ENCODE results near the gene PNKD. TPM values are rescaled to one million over a fixed set of nuclear protein-coding genes. Genes with fewer than 3 reads are reported as not detected.
"Not testable (repeated sequence)": the region's sequence is repeated elsewhere in the genome, so short reads cannot be mapped to it uniquely, and the experiment has no call there.

Gene PNKD
- total RNA-seq, 4 donors from 2014 or later, result 63.9 to 690 (median 70.4) TPM

- no peaks in the 10 kb centered on the region for H3K27me3 ChIP-seq
- no peak for DNase-seq
- H3K9me3 ChIP-seq, result no peaks in the 10 kb centered on the region
- H3K4me3 ChIP-seq, result peak overlapping the region in 2 of 4 donors; percentile 59 to 96
- H3K36me3 ChIP-seq, result peaks cover 0 to 46% (median 3%) of the 10 kb centered on the region in 3 donors
- H3K27ac ChIP-seq, result peak overlapping the region; percentile 47 to 84 (median 76)
- H3K4me1 ChIP-seq, result peaks cover 0 to 55% (median 24%) of the 10 kb centered on the region in 4 donors
- no peak for TF ChIP-seq POLR2A (IDR thresholded peaks at IDR 0.05)
- TF ChIP-seq, protein P1, sequence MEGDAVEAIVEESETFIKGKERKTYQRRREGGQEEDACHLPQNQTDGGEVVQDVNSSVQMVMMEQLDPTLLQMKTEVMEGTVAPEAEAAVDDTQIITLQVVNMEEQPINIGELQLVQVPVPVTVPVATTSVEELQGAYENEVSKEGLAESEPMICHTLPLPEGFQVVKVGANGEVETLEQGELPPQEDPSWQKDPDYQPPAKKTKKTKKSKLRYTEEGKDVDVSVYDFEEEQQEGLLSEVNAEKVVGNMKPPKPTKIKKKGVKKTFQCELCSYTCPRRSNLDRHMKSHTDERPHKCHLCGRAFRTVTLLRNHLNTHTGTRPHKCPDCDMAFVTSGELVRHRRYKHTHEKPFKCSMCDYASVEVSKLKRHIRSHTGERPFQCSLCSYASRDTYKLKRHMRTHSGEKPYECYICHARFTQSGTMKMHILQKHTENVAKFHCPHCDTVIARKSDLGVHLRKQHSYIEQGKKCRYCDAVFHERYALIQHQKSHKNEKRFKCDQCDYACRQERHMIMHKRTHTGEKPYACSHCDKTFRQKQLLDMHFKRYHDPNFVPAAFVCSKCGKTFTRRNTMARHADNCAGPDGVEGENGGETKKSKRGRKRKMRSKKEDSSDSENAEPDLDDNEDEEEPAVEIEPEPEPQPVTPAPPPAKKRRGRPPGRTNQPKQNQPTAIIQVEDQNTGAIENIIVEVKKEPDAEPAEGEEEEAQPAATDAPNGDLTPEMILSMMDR (IDR thresholded peaks at IDR 0.05), result no peak
Observed at GRCh38 chr2:218271487-218271797, 1.1 kb downstream of the PNKD start.

DNA sequence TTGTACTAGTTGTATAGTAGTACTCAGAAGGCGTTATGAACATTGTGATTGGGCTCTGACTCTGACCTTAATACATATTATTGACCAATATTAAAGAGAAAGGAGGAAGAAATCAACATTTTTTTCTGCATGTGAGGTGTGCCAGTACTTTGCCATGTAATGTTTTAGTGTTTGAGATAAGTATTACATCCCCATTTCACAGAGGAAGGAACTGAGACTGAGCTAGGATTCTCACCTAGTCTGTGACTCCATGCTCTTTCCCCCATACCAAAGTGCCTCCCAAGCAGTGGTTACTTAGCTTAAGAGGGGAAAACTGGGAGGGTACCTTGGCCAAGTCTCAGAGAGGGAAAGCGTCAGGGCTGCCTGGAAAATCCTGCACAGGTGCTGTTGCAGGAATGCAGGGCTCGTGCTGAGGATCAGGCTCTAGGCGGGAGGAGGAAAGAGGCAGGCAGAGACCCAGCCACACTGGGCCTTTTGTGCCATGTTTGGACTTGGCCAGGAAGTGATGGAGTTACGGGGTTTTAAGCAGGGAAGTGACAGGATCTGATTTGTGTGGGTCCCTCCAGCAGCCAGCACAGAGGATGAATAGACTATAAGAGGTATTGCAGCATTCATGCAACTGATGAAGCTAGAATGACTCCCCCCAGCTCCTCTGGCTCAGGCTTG is 1.7 kb downstream of the PNKD start:
- peaks cover 0 to 46% (median 3%) of the 10 kb centered on the region in 3 donors for H3K36me3 ChIP-seq
- H3K27me3 ChIP-seq, result no peaks in the 10 kb centered on the region
- TF ChIP-seq POLR2A (IDR thresholded peaks at IDR 0.05), result no peak
- TF ChIP-seq, protein P1 (IDR thresholded peaks at IDR 0.05), result peak in 1 of 6 experiments; percentile 16
- H3K9me3 ChIP-seq, result no peaks in the 10 kb centered on the region
- DNase-seq, result peak in 1 of 3 donors; percentile 53
- peak overlapping the region; percentile 47 to 83 (median 68) for H3K27ac ChIP-seq
- H3K4me3 ChIP-seq, result peak overlapping the region in 1 of 4 donors; percentile 59
- peaks cover 0 to 55% (median 24%) of the 10 kb centered on the region in 4 donors for H3K4me1 ChIP-seq

- H3K36me3 ChIP-seq, result peaks cover 0 to 46% (median 3%) of the 10 kb centered on the region in 3 donors
- no peaks in the 10 kb centered on the region for H3K9me3 ChIP-seq
- TF ChIP-seq POLR2A (IDR thresholded peaks at IDR 0.05), result peak; percentile 19 to 67
- TF ChIP-seq, protein P1 (IDR thresholded peaks at IDR 0.05), result peak; percentile 83 to 96 (median 93)
- peaks cover 0 to 55% (median 24%) of the 10 kb centered on the region in 4 donors for H3K4me1 ChIP-seq
- H3K27ac ChIP-seq, result peak overlapping the region; percentile 63 to 83 (median 68)
- peak; percentile 84 to 96 (median 91) for DNase-seq
- no peaks in the 10 kb centered on the region for H3K27me3 ChIP-seq
- no peak overlapping the region for H3K4me3 ChIP-seq
Observed at GRCh38 chr2:218272531-218273212, 2.4 kb downstream of the PNKD start.

GRCh38 chr2:218273214-218273907 is 3.0 kb downstream of the PNKD start:
- not testable (repeated sequence) for H3K4me3 ChIP-seq, DNase-seq, H3K9me3 ChIP-seq, H3K27me3 ChIP-seq
- Histone ChIP-seq H3K36me3 (peaks cover 0 to 50% (median 3%) of the 10 kb centered on the region in 3 donors), H3K4me1 (peaks cover 0 to 54% (median 24%) of the 10 kb centered on the region in 4 donors), H3K27ac (peak overlapping the region; percentile 63 to 83 (median 68))

DNA sequence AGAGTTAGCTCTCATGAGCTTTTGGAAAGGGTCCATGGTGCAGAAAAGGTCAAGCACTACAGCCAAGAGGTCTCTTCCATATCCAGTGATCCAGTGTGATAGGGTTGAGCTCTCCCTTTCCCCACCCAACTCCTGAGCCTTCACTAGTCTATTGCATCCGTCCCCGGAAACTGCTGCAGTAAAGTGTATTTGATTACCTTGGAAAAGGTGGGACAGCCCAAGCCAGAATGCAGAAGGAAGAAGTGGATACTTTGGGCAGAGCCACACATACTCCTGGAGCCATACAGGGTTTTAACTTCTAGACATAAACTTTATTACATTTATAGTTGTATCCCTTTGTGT is 3.6 kb downstream of the PNKD start:
- Histone ChIP-seq H3K36me3 (peaks cover 0 to 55% (median 3%) of the 10 kb centered on the region in 3 donors), H3K4me3 (no peak overlapping the region), H3K27ac (peak overlapping the region in 3 of 4 donors; percentile 63 to 76 (median 69)), H3K9me3 (no peaks in the 10 kb centered on the region), H3K27me3 (no peaks in the 10 kb centered on the region), H3K4me1 (peaks cover 0 to 49% (median 22%) of the 10 kb centered on the region in 4 donors)
- no peak for TF ChIP-seq POLR2A (IDR thresholded peaks at IDR 0.05)
- TF ChIP-seq, protein P1 (IDR thresholded peaks at IDR 0.05), result no peak
- no peak for DNase-seq

Data from Peyer's patch (tissue), 4 donors.